ENCODE results near the gene DNAH14.

DNA sequence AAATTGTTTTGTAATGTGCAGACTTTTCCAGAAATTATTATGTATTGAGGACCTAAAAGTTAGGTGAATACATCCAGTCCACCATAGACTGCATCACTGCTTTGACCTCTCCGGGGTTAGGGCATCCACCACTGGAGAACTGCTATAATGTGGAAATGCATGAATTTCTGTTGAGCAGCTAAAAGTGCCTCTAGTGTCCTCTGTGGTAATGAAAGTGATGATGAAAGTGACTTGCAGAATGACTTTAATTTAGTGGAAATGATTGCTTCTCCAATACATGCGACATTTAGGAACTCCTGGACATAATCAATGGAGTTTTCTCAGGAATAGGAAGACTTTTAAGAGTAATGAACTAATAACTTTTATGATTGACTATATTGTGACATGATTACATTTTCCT lies 327.6 kb downstream of the DNAH14 start:
- TF ChIP-seq, protein P1, sequence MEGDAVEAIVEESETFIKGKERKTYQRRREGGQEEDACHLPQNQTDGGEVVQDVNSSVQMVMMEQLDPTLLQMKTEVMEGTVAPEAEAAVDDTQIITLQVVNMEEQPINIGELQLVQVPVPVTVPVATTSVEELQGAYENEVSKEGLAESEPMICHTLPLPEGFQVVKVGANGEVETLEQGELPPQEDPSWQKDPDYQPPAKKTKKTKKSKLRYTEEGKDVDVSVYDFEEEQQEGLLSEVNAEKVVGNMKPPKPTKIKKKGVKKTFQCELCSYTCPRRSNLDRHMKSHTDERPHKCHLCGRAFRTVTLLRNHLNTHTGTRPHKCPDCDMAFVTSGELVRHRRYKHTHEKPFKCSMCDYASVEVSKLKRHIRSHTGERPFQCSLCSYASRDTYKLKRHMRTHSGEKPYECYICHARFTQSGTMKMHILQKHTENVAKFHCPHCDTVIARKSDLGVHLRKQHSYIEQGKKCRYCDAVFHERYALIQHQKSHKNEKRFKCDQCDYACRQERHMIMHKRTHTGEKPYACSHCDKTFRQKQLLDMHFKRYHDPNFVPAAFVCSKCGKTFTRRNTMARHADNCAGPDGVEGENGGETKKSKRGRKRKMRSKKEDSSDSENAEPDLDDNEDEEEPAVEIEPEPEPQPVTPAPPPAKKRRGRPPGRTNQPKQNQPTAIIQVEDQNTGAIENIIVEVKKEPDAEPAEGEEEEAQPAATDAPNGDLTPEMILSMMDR (IDR thresholded peaks at IDR 0.05; ENCODE audit: control extremely low read depth in 1 of 3, insufficient read depth in 1 of 3, low read depth in 1 of 3, low read length in 3 of 3): no peak
- TF ChIP-seq POLR2AphosphoS5 (IDR thresholded peaks at IDR 0.05; ENCODE audit: low read depth, low read length) (no peak), ASH2L (IDR thresholded peaks at IDR 0.05; ENCODE audit: low read length) (no peak), CREB1 (IDR thresholded peaks at IDR 0.05) (no peak), ZNF274 (IDR thresholded peaks at IDR 0.05; ENCODE audit: borderline replicate concordance, extremely low read depth, low read length) (no peak), SRF (IDR thresholded peaks at IDR 0.05; ENCODE audit: low read depth, low read length) (no peak)

All from H1 (cell line).